ENCODE measurements around the gene NRXN3. TPM values are rescaled to one million over a fixed set of nuclear protein-coding genes. Genes with fewer than 3 reads are reported as not detected.

The NRXN3 gene
- polyA plus RNA-seq, 1 of the 3 experiments (the other 2 are of a cell fraction), result 1.6 TPM

DNA sequence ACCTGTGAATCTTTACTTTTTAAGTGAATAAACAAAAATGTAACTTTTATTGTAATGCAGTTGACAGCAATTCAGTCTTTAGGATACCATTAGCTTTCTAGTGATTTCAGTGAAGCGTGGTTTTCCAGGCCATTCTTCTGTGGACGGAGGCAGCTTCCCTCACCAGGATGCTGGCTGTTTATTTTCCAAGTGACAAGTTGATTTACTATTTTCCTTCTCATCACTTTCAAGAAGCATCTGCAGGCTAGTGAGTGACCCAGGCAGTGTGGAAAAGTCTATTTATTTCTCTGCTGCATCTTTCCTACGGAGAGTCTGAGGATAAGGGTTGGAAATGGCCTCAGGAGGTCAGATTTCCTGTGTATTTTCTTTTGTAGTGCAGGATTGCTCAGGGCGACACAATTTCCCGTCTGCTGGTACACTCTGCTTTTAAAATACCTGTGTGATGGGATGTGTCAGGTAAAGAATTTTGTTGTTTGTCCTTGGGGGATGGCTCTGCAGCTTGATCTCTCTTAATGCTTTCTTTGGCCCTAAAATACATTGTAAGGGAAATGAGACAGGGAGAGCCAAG, 467.8 kb downstream of the NRXN3 start:
- Histone ChIP-seq H3F3A (replicated peaks; ENCODE audit: insufficient read depth) (no peaks in the 10 kb centered on the region), H3K27ac (ENCODE audit: low read depth in 2 of 2, low read length in 1 of 2) (no peak overlapping the region), H3K9me3 (peaks cover 5% of the 10 kb centered on the region; the same call in 1 of the 2 replicates), H4K20me1 (ENCODE audit: insufficient read depth) (no peaks in the 10 kb centered on the region), H3K9ac (no peak overlapping the region), H3K4me2 (no peak overlapping the region), H3K9me2 (no peaks in the 10 kb centered on the region), H3K4me1 (ENCODE audit: control insufficient read depth in 1 of 2, insufficient read depth in 2 of 2, low read depth in 1 of 2, low read length in 1 of 2) (no peaks in the 10 kb centered on the region), H3K4me3 (ENCODE audit: low read depth in 2 of 2, low read length in 1 of 2) (no peak overlapping the region), H3K79me2 (ENCODE audit: insufficient read depth) (no peaks in the 10 kb centered on the region), H2AFZ (ENCODE audit: low read depth) (no peak overlapping the region), H3K27me3 (ENCODE audit: insufficient read depth) (no peaks in the 10 kb centered on the region), H3K36me3 (replicated peaks in 1 of 2; ENCODE audit: control insufficient read depth in 1 of 2, insufficient read depth in 2 of 2, low read length in 1 of 2) (no peaks in the 10 kb centered on the region)
- ChIA-PET POLR2A (no interaction called here), CTCF (no interaction called here)
- WGBS (ENCODE audit: low lambda C conversion rate), result 33% methylated on average over 5 of the region's 5 CpGs
- TF ChIP-seq REST (IDR thresholded peaks at IDR 0.05; ENCODE audit: low read depth, low read length), result no peak
- TF ChIP-seq CHD2 (IDR thresholded peaks at IDR 0.05; ENCODE audit: low read length, partially characterized antibody), result no peak
- TF ChIP-seq RFX5 (IDR thresholded peaks at IDR 0.05; ENCODE audit: low read length), result no peak
- no peak for TF ChIP-seq FOSL2 (IDR thresholded peaks at IDR 0.05; ENCODE audit: borderline replicate concordance, low read depth)
- TF ChIP-seq RXRA (IDR thresholded peaks at IDR 0.05; ENCODE audit: borderline replicate concordance, low read depth), result no peak
- TF ChIP-seq POLR2AphosphoS5 (IDR thresholded peaks at IDR 0.05; ENCODE audit: low read depth, low read length), result no peak
- no peak for TF ChIP-seq RAD21 (IDR thresholded peaks at IDR 0.05; ENCODE audit: low read length)
- TF ChIP-seq GABPA (IDR thresholded peaks at IDR 0.05; ENCODE audit: low read depth), result no peak
- no peak for TF ChIP-seq EZH2phosphoT487 (IDR thresholded peaks at IDR 0.05; ENCODE audit: borderline replicate concordance, low read depth)
- no peak for TF ChIP-seq SIN3A (IDR thresholded peaks at IDR 0.05; ENCODE audit: borderline replicate concordance, low read depth, low read length)
- TF ChIP-seq NFIC (IDR thresholded peaks at IDR 0.05; ENCODE audit: borderline replicate concordance), result no peak
- no peak for TF ChIP-seq FOXJ3 (CRISPR knock-in tag; IDR thresholded peaks at IDR 0.05)
- no peak for TF ChIP-seq USF2 (IDR thresholded peaks at IDR 0.05; ENCODE audit: borderline replicate concordance, low read depth, low read length)
- no peak for TF ChIP-seq EP300 (IDR thresholded peaks at IDR 0.05; ENCODE audit: borderline replicate concordance in 1 of 2, low read depth in 1 of 2, low read length in 1 of 2)
- TF ChIP-seq, protein P1, sequence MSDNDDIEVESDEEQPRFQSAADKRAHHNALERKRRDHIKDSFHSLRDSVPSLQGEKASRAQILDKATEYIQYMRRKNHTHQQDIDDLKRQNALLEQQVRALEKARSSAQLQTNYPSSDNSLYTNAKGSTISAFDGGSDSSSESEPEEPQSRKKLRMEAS (IDR thresholded peaks at IDR 0.05; ENCODE audit: low read depth), result no peak
- TF ChIP-seq USF1 (IDR thresholded peaks at IDR 0.05; ENCODE audit: borderline replicate concordance, low read depth), result no peak
- TF ChIP-seq ZBTB33 (IDR thresholded peaks at IDR 0.05; ENCODE audit: borderline replicate concordance, low read depth), result no peak
- no peak for TF ChIP-seq TEAD4 (IDR thresholded peaks at IDR 0.05; ENCODE audit: borderline replicate concordance, insufficient read depth)
- TF ChIP-seq ELF1 (IDR thresholded peaks at IDR 0.05), result no peak
- TF ChIP-seq TCF12 (IDR thresholded peaks at IDR 0.05), result no peak
- no peak for DNase-seq

Data from SK-N-SH (cell line).